Neuronal stem cell (in vitro differentiated cells): Measurements from ENCODE around the gene SMIM14.
A peak's percentile ranks its signal among the peaks of the same experiment; 100 is the strongest.

Experiments
- DNase-seq: peaks from one replicate; pipeline ENCODE4 v3.0.0-alpha.2; 2013; ENCODE audit warnings: low spot score
- H2AFZ ChIP-seq: one replicate; pipeline ENCODE4 v1.6.1; 2013; ENCODE audit warnings: mild to moderate bottlenecking, low read length, inconsistent platforms
- H2AK5ac ChIP-seq: 2 replicates; pipeline ENCODE4 v1.6.1; 2013; ENCODE audit warnings: low read depth, mild to moderate bottlenecking, inconsistent platforms, low read length, moderate library complexity, mixed read lengths
- H2BK120ac ChIP-seq: 2 replicates; pipeline ENCODE4 v1.6.1; 2013; ENCODE audit warnings: low read depth, mild to moderate bottlenecking, inconsistent platforms, low read length, moderate library complexity, mixed read lengths
- H2BK12ac ChIP-seq: one replicate; pipeline ENCODE4 v1.6.1; 2013; ENCODE audit warnings: low read length, inconsistent platforms
- H2BK15ac ChIP-seq: 2 replicates; pipeline ENCODE4 v1.6.1; 2013; ENCODE audit warnings: mild to moderate bottlenecking, low read length, inconsistent platforms, mixed read lengths
- H2BK5ac ChIP-seq: one replicate; pipeline ENCODE4 v1.6.1; 2013; ENCODE audit warnings: inconsistent platforms, mild to moderate bottlenecking, low read length, moderate library complexity
- H3K14ac ChIP-seq: one replicate; pipeline ENCODE4 v1.6.1; 2013; ENCODE audit warnings: low read length, inconsistent platforms
- H3K18ac ChIP-seq: 2 replicates; pipeline ENCODE4 v1.6.1; 2013; ENCODE audit warnings: low read length, inconsistent platforms
- H3K23ac ChIP-seq: 2 replicates; pipeline ENCODE4 v1.6.1; 2013; ENCODE audit warnings: low read depth, mild to moderate bottlenecking, mixed read lengths, low read length, inconsistent platforms; ENCODE audit not compliant: poor library complexity
- H3K27ac ChIP-seq: replicated peaks from 3 replicates; pipeline ENCODE4 v1.5.1; 2013; ENCODE audit warnings: low read length, inconsistent platforms
- H3K27me3 ChIP-seq, 3 experiments: 2 replicates each; pipeline ENCODE4 v1.6.1; 2013; ENCODE audit warnings: low read length in 3 of 3, mild to moderate bottlenecking in 2 of 3, inconsistent platforms in 1 of 3, low read depth in 1 of 3, mixed read lengths in 1 of 3, moderate library complexity in 1 of 3; ENCODE audit not compliant: control insufficient read depth in 3 of 3, insufficient read depth in 3 of 3
- H3K36me3 ChIP-seq, 2 donors: replicated peaks in 1 of 2; 2 replicates each; pipeline ENCODE4 v1.6.1; 2013; ENCODE audit warnings: low read length in 2 of 2; ENCODE audit not compliant: control insufficient read depth in 2 of 2, insufficient read depth in 2 of 2
- H3K4ac ChIP-seq: 2 replicates; pipeline ENCODE4 v1.6.1; 2013; ENCODE audit warnings: inconsistent platforms, mild to moderate bottlenecking, low read length, moderate library complexity
- H3K4me1 ChIP-seq, 2 donors: 1 replicate in 1 of 2; 2 replicates in 1 of 2; pipeline ENCODE4 v1.6.1; 2013; ENCODE audit warnings: low read length in 2 of 2, low read depth in 1 of 2; ENCODE audit not compliant: control insufficient read depth in 2 of 2, insufficient read depth in 1 of 2
- H3K4me2 ChIP-seq: one replicate; pipeline ENCODE4 v1.6.1; 2013; ENCODE audit warnings: mild to moderate bottlenecking, low read length, inconsistent platforms; ENCODE audit not compliant: insufficient read depth, poor library complexity, severe bottlenecking
- H3K4me3 ChIP-seq, 2 donors: 2 replicates each; pipeline ENCODE4 v1.5.1; 2013; ENCODE audit warnings: low read length in 2 of 2, mild to moderate bottlenecking in 2 of 2, inconsistent platforms in 1 of 2, moderate library complexity in 1 of 2
- H3K79me1 ChIP-seq: one replicate; pipeline ENCODE4 v1.6.1; 2013; ENCODE audit warnings: low read depth, mild to moderate bottlenecking, inconsistent platforms, low read length, moderate library complexity
- H3K9ac ChIP-seq: one replicate; pipeline ENCODE4 v1.6.1; 2013; ENCODE audit warnings: mild to moderate bottlenecking, low read depth, low read length, inconsistent platforms; ENCODE audit not compliant: poor library complexity
- H3K9me3 ChIP-seq, 2 donors: replicated peaks in 1 of 2; 2 replicates each; pipeline versions ENCODE3 to v1.6.1; 2013; ENCODE audit warnings: low read length in 2 of 2, mild to moderate bottlenecking in 2 of 2, inconsistent platforms in 1 of 2, low read depth in 1 of 2, mixed read lengths in 1 of 2, moderate library complexity in 1 of 2; ENCODE audit not compliant: control insufficient read depth in 2 of 2, insufficient read depth in 1 of 2
- H4K8ac ChIP-seq: one replicate; pipeline ENCODE4 v1.6.1; 2013; ENCODE audit warnings: low read depth, mild to moderate bottlenecking, inconsistent platforms, low read length, moderate library complexity
- H4K91ac ChIP-seq: one replicate; pipeline ENCODE4 v1.6.1; 2013; ENCODE audit warnings: low read length, low read depth, mild to moderate bottlenecking, inconsistent platforms; ENCODE audit not compliant: poor library complexity
- WGBS, 2 donors: extraction: QIAGEN DNeasy Blood & Tissue Kit; methylation state at CpG; one replicate each; pipeline ENCODE4 v1.1.7; 2013; ENCODE audit warnings: missing lambda C conversion rate in 2 of 2, mixed read lengths in 1 of 2; ENCODE audit not compliant: insufficient read length in 2 of 2, insufficient replicate concordance in 1 of 2; ENCODE audit errors: extremely low coverage in 2 of 2; 5-methylcytosine and 5-hydroxymethylcytosine counted together

Gene SMIM14

DNA sequence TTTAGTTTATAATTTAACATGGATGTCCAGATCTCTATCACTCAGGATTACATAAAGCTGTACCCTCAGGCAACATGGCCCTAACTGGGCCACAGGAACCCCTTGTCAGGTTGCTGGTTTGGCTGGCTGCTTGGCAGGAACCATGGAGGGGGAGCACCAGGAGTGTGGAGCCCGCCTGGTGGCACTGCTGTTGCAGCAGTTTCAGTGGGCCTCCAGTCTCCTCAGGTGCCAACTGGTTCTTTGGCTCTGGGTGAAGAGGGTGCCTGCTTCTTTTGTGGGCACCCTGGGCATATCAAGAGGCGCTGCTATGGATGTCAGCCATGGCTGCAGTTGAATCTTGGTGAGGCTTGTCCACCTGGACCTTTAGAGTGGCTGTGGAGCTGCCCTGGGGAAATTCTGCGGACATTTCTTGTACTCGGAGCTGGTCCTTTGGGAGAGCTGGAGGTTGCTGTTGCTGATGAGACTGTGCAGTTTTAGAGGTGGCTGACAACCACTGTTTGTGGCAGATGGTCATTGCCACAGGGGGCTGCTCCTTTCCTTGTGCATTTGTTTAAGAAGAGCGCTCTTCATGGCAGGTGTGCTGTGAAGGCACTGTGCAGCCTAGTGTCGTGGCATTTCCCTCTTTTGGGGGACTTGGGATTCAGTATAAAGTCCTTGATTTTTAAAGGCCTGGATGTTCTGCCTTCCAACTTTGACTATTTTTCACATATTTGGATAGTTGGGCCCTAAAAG, 10.3 kb upstream of the SMIM14 start:
- no peaks in the 10 kb centered on the region for H3K9me3 ChIP-seq
- H3K27me3 ChIP-seq = no peaks in the 10 kb centered on the region
- no peak for DNase-seq
- H3K4ac ChIP-seq = no peak overlapping the region
- no peaks in the 10 kb centered on the region for H3K79me1 ChIP-seq
- H3K4me2 ChIP-seq = no peak overlapping the region
- H2AFZ ChIP-seq = no peak overlapping the region
- no peak overlapping the region for H4K8ac ChIP-seq
- H3K4me1 ChIP-seq = no peaks in the 10 kb centered on the region
- no peak overlapping the region for H3K27ac ChIP-seq
- no peak overlapping the region for H3K23ac ChIP-seq
- H2BK5ac ChIP-seq = peak overlapping the region; percentile 5
- H2BK15ac ChIP-seq = no peak overlapping the region
- H3K4me3 ChIP-seq = no peak overlapping the region
- WGBS, 2 donors = no CpG with 5 or more reads among the region's 6 CpGs
- no peak overlapping the region for H2AK5ac ChIP-seq
- no peaks in the 10 kb centered on the region for H3K36me3 ChIP-seq
- no peak overlapping the region for H4K91ac ChIP-seq
- H2BK120ac ChIP-seq = no peak overlapping the region
- H3K14ac ChIP-seq = no peak overlapping the region
- H3K18ac ChIP-seq = no peak overlapping the region
- H3K9ac ChIP-seq = no peak overlapping the region
- peak overlapping the region; percentile 16 for H2BK12ac ChIP-seq

- no peak overlapping the region for H3K23ac ChIP-seq
- no peaks in the 10 kb centered on the region for H3K4me1 ChIP-seq
- no peak overlapping the region for H3K14ac ChIP-seq
- no peak overlapping the region for H2BK12ac ChIP-seq
- no peak overlapping the region for H2BK5ac ChIP-seq
- WGBS, 2 donors = no CpG with 5 or more reads among the region's 3 CpGs
- H2AK5ac ChIP-seq = no peak overlapping the region
- H3K4me2 ChIP-seq = no peak overlapping the region
- DNase-seq = no peak
- H2BK15ac ChIP-seq = no peak overlapping the region
- no peak overlapping the region for H3K9ac ChIP-seq
- no peak overlapping the region for H3K18ac ChIP-seq
- no peak overlapping the region for H3K27ac ChIP-seq
- H3K4ac ChIP-seq = no peak overlapping the region
- H3K9me3 ChIP-seq = no peaks in the 10 kb centered on the region
- no peak overlapping the region for H2AFZ ChIP-seq
- no peaks in the 10 kb centered on the region for H3K79me1 ChIP-seq
- H3K27me3 ChIP-seq = no peaks in the 10 kb centered on the region
- no peak overlapping the region for H4K8ac ChIP-seq
- H3K36me3 ChIP-seq = no peaks in the 10 kb centered on the region
- H4K91ac ChIP-seq = no peak overlapping the region
- H2BK120ac ChIP-seq = no peak overlapping the region
- H3K4me3 ChIP-seq = no peak overlapping the region
Measured at GRCh38 chr4:39648213-39648612, 9.5 kb upstream of the SMIM14 start.

- Histone ChIP-seq H2AK5ac (no peak overlapping the region), H3K4me3 (no peak overlapping the region), H2BK15ac (no peak overlapping the region), H3K27ac (no peak overlapping the region), H2BK120ac (no peak overlapping the region), H4K8ac (no peak overlapping the region), H3K79me1 (peaks cover 2% of the 10 kb centered on the region), H3K4me2 (no peak overlapping the region), H3K9ac (no peak overlapping the region), H2BK12ac (no peak overlapping the region), H3K4me1 (no peaks in the 10 kb centered on the region), H3K18ac (no peak overlapping the region), H3K14ac (no peak overlapping the region), H2AFZ (no peak overlapping the region), H4K91ac (no peak overlapping the region), H3K27me3 (no peaks in the 10 kb centered on the region), H3K36me3 (no peaks in the 10 kb centered on the region), H3K4ac (no peak overlapping the region), H2BK5ac (no peak overlapping the region), H3K9me3 (no peaks in the 10 kb centered on the region), H3K23ac (no peak overlapping the region)
- WGBS, 2 donors = no CpG with 5 or more reads among the region's 4 CpGs
- no peak for DNase-seq
Measured at GRCh38 chr4:39642885-39643552, 4.4 kb upstream of the SMIM14 start.

DNA sequence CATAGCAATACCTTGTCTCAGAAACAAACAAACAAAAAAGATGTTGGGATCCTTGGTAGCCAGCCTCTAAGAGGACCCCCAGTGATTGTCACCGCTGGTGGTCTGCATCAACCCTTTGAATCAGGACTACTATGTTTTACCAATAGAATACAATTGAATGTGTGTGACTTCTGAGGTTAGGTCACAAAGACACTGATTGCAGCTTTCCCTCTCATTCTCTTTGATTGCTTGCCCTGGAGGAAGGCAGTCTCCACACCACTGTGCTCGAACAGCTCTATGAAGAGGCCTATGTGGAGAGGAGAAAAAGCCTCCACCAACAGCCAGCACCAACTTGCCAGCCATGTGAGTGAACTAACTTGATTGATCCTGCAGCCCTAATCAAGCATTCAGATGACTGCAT, 2.8 kb upstream of the SMIM14 start:
- Histone ChIP-seq H3K14ac (no peak overlapping the region), H3K4me3 (no peak overlapping the region), H3K4ac (no peak overlapping the region), H2AK5ac (no peak overlapping the region), H2BK15ac (no peak overlapping the region), H3K36me3 (no peaks in the 10 kb centered on the region), H3K9me3 (no peaks in the 10 kb centered on the region), H2AFZ (peak overlapping the region; percentile 47), H2BK120ac (no peak overlapping the region), H3K18ac (no peak overlapping the region), H3K23ac (no peak overlapping the region), H3K4me1 (no peaks in the 10 kb centered on the region), H2BK5ac (no peak overlapping the region), H3K27me3 (no peaks in the 10 kb centered on the region), H2BK12ac (no peak overlapping the region), H3K4me2 (no peak overlapping the region), H4K91ac (no peak overlapping the region), H3K79me1 (peaks cover 2% of the 10 kb centered on the region), H3K9ac (no peak overlapping the region), H4K8ac (no peak overlapping the region), H3K27ac (peak overlapping the region; percentile 9)
- DNase-seq = no peak
- no CpG with 5 or more reads among the region's 2 CpGs for WGBS, 2 donors
